CD1c-positive myeloid dendritic cell (primary cell): Measurements from ENCODE around the gene PHF1.

Experiments used
- DNase-seq: peaks from one replicate; pipeline ENCODE4 v3.0.0-alpha.2; 2016; ENCODE audit errors: extremely low spot score

The PHF1 gene

GRCh38 chr6:33431880-33432541 is 21.2 kb downstream of the PHF1 start:
- DNase-seq, result no peak

DNA sequence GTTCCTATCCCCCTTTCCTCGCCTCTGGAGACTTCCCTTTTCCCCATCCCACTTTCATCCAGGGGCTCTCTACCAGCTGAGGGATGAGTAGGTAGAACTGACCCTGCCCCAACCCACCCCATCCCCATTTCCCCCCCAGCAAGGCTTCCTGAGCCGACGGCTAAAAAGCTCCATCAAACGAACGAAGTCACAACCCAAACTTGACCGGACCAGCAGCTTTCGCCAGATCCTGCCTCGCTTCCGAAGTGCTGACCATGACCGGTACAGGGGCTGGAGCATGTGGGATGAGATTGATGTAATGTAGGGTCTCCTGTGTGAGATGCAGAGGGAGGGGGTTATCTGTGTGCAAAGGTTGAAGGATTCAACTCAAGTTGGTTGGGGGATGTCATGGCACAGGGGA is 21.7 kb downstream of the PHF1 start:
- no peak for DNase-seq

GRCh38 chr6:33433001-33433543 is 22.3 kb downstream of the PHF1 start:
- DNase-seq, result no peak

DNA sequence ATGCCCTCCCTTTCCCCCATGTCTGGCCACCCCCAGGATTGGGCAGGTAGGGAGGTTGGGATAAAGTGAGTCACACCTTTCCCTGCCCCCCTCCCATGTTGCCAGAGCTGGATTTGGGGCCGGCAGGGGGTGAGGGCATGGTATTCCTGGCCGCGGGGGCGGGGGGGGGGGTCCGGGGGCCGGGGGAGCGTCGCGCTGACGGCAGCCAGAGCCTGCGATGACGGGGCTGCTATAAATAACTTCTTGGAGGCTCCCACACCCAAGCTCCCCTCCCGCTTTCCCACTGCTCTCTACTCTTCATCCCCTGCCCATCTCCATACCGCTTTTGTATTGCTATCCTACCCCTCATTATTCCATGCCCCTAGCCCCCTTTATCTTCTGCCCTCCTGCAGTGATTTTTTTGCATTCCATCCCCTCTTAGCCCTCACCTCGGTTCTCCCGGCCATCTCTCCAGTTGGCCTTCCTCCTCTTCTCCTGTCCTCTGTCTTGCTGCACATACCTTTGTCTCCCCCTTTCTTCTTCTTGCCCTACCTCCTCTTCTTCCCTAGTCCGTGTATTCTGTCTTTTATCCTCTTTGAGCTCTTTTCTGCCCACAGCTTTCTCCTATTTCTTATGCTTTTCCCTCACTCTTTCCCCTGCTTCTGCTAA is 22.9 kb downstream of the PHF1 start:
- DNase-seq, result no peak

- no peak for DNase-seq
Observed at GRCh38 chr6:33434961-33435360, 24.1 kb downstream of the PHF1 start.

DNA sequence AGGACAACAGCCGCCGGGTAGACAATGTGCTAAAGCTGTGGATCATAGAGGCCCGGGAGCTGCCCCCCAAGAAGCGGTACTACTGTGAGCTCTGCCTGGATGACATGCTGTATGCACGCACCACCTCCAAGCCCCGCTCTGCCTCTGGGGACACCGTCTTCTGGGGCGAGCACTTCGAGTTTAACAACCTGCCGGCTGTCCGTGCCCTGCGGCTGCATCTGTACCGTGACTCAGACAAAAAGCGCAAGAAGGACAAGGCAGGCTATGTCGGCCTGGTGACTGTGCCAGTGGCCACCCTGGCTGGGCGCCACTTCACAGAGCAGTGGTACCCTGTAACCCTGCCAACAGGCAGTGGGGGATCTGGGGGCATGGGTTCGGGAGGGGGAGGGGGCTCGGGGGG is 26.9 kb downstream of the PHF1 start:
- DNase-seq, result no peak

DNA sequence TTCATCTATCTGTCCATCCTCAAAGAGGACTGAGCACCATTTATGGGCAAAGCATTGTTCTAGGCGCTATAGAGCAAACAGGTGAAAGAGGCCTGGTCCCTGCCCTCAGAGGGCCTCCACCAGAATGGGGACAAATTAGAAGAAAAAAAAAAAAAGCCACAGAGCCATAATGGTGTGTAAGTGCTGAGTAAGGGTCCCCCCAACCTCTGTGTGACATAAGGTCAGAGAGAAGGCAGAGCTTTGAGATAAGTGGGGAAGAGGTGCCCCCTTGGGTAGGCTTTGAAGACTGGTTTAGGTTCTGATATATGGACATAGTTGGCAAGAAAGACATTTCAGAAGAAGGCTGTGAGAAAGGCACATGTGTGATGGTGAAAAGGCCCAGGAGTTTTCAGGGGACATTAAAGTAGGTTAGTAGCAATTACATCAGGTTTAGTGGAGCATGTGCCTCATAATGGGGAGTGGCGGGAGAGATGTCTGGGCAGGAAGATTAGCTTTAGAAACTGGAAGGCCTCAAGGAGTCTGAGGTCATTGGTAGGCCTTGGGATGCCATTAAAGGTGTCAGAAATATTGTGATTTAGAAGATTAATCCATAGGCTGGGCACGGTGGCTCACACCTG is 28.3 kb downstream of the PHF1 start:
- no peak for DNase-seq

- no peak for DNase-seq
Observed at GRCh38 chr6:33439956-33440648, 29.3 kb downstream of the PHF1 start.

DNA sequence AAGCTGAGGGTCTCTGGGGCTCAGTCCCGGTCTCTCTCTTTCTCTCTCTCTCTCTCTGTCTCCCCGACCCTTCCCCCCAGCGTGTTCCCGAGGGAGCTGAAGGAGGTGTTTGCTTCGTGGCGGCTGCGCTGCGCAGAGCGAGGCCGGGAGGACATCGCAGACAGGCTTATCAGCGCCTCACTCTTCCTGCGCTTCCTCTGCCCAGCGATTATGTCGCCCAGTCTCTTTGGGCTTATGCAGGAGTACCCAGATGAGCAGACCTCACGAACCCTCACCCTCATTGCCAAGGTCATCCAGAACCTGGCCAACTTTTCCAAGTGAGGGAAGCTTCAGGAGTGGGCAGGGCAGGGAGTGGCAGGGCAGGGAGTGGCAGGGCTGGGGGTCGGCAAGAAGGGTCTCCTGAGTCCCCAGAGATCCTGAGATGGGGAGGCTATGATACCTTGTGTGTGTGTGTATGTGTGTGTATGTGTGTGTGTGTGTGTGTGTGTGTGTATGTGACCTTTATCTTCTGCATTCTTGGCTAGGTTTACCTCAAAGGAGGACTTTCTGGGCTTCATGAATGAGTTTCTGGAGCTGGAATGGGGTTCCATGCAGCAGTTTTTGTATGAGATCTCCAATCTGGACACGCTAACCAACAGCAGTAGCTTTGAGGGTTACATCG is 30.0 kb downstream of the PHF1 start:
- DNase-seq, result no peak

DNA sequence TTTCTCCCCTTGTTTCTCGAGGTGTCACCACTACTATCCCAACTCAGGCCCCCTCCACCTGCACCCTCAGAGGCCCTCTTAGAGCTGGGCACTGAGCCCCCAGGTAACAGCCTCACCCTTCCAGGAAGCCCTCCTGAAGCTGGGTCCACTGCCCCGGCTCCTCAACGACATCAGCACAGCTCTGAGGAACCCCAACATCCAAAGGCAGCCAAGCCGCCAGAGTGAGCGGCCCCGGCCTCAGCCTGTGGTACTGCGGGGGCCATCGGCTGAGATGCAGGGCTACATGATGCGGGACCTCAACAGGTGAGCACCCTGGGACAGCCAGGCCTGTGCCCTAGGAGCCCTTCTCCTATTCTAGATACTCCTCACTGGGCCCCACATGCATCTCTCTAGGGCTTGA is 30.6 kb downstream of the PHF1 start:
- DNase-seq, result no peak

DNA sequence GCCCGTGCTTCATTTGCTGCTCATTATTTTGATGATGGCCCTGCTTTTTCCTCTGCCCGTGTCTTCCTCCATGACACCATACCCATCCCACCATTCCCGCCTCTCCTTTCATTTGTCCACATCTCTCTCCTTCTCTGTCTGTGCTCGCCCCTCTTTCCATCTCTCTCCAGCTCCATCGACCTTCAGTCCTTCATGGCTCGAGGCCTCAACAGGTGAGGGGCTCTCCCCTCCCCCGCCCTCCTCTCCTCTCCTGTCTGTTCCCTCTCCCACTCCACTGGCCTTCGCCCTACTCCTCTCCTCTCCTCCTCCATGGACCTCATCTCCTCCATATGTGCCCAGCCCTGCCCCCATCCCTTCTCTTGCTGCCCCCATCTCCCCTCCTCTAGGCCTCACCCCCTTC is 31.5 kb downstream of the PHF1 start:
- no peak for DNase-seq

DNA sequence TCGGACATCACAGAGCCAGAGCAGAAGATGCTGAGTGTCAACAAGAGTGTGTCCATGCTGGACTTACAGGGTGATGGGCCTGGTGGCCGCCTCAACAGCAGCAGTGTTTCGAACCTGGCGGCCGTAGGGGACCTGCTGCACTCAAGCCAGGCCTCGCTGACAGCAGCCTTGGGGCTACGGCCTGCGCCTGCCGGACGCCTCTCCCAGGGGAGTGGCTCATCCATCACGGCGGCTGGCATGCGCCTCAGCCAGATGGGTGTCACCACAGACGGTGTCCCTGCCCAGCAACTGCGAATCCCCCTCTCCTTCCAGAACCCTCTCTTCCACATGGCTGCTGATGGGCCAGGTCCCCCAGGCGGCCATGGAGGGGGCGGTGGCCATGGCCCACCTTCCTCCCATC is 32.2 kb downstream of the PHF1 start:
- DNase-seq, result no peak

DNA sequence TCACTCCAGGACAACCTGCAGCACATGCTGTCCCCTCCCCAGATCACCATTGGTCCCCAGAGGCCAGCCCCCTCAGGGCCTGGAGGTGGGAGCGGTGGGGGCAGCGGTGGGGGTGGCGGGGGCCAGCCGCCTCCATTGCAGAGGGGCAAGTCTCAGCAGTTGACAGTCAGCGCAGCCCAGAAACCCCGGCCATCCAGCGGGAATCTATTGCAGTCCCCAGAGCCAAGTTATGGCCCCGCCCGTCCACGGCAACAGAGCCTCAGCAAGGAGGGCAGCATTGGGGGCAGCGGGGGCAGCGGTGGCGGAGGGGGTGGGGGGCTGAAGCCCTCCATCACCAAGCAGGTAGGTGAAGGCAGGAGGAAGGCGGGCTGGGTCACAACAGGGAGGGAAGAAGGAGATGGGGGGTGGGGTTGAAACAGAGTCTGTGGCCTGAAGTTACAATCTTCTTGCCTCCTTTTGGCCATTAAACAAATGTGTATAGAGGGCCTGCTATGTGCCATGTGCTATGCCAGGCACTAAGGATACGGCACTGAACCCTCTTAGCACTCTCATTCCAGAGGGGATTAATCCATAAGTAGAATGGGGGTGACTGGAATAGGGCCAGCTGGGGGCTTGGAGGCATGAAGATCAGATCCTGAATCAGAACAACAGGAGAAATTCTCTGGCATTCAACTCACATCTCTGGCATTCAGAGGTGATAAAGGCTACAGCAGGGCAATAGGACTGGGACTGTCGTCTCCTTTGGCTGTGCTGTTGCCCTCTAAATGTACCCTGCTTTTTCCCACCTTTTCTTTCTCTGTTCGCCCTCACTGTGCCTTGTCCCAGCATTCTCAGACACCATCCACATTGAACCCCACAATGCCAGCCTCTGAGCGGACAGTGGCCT is 33.0 kb downstream of the PHF1 start:
- no peak for DNase-seq

GRCh38 chr6:33445119-33445603 is 34.3 kb downstream of the PHF1 start:
- DNase-seq, result peak; percentile 84

- DNase-seq, result no peak
Observed at GRCh38 chr6:33446356-33446755, 35.5 kb downstream of the PHF1 start.

DNA sequence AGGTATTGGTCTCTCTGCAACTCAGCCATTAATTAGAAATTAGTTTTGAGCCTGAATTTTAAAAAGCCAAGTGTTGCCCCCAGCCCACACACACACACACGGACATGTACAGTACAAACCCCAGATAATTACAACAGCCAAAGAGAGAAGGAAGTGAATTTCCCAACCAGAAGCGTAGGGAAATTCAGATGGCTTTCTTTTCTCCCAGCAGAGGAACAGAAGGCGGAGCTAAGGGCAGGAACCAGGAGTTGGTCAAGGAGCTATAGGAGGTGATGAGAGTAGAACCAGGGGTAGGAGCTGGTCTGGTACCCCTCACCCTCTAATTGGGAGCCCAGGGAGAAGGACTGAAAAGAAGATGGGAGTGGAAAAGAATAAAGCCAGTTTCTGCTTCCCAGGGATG is 39.6 kb downstream of the PHF1 start:
- peak; percentile 74 for DNase-seq

DNA sequence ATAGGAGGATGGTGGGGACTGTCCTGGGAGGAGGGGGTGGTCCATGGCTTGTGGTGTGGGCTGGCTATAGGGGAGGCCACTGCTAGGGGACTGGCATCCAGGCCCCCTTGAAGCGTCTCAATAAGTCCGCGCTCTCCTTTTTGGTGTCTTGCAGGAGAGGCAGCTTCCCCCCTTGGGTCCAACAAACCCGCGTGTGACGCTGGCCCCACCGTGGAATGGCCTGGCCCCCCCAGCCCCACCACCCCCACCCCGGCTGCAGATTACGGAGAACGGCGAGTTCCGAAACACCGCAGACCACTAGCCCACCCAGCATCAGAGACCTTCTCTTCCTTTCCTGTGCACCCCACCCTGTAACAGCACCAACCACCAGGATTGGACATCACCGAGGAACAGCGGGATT is 40.8 kb downstream of the PHF1 start:
- DNase-seq, result no peak

GRCh38 chr6:33452496-33452895 is 41.7 kb downstream of the PHF1 start:
- DNase-seq, result no peak

- peak; percentile 11 for DNase-seq
Observed at GRCh38 chr6:33453393-33454008, 42.7 kb downstream of the PHF1 start.
